HCT116 (cell line): ENCODE results near the gene FAM53A. TPM values are rescaled to one million over a fixed set of nuclear protein-coding genes. Genes with fewer than 3 reads are reported as not detected.

Experiments used
- ATAC-seq: fragments of 200-7000 bp; cut with Tn5 transposase; 2 replicates; pipeline ENCODE4 v1.9.1; 2020; ENCODE audit warnings: mild to moderate bottlenecking, moderate library complexity
- BruUV-seq: library from RNA; stranded (reverse); fragments of 400-500 nt; replicated peaks from 2 replicates; lab custom pipeline; 2021; lab: Mats Ljungman, UMichigan
- CTCF ChIA-PET: fragments of 300-600 bp; sonication (Branson Sonifier 250); formaldehyde crosslinking; loops from one replicate; lab custom pipeline; 2021; ENCODE audit warnings: antibody characterized with exemption; lab: Charles Lee
- POLR2A ChIA-PET: fragments of 300-600, 350-600 bp; sonication (Branson Sonifier 250); formaldehyde crosslinking; loops from one replicate; lab custom pipeline; 2021; ENCODE audit warnings: antibody characterized with exemption; lab: Charles Lee
- RAD21 ChIA-PET, 2 experiments: fragments of 300-600 bp; sonication (Branson Sonifier 250); formaldehyde crosslinking; loops; one replicate each; lab custom pipeline; 2023; ENCODE audit warnings: low total read pairs in 2 of 2; ENCODE audit not compliant: uncharacterized antibody in 2 of 2, unreplicated experiment in 2 of 2, low non-redundant PET in 1 of 2; lab: Charles Lee
- DNase-seq: peaks from one replicate; pipeline ENCODE4 v3.0.0-alpha.2; 2010; ENCODE audit warnings: low read depth, low spot score
- H2AFZ ChIP-seq: fragments of 200-600 bp; shearing (Covaris generic), sonication (generic); 2 replicates; pipeline ENCODE4 v1.6.1; 2017; ENCODE audit warnings: low read depth, mixed run types, mixed read lengths, antibody characterized with exemption, low read length; ENCODE audit not compliant: poor library complexity, severe bottlenecking
- H3K27ac ChIP-seq: 2 replicates; pipeline ENCODE4 v1.5.1; 2012; ENCODE audit warnings: low read depth, low read length
- H3K27me3 ChIP-seq: fragments of 200-600 bp; sonication (generic); 2 replicates; pipeline ENCODE4 v1.6.1; 2016; ENCODE audit warnings: mixed run types, low read length, mixed read lengths; ENCODE audit not compliant: insufficient read depth
- H3K36me3 ChIP-seq, 2 experiments: fragments of 200-500 bp in 1 of 2; fragments of 200-600 bp in 1 of 2; sonication (Bioruptor generic) in 1 of 2; sonication (generic) in 1 of 2; 2 replicates each; pipeline versions ENCODE4 v1.5.1 to v1.6.1; 2014 to 2016; ENCODE audit warnings: low read length in 2 of 2, inconsistent platforms in 1 of 2, mixed read lengths in 1 of 2, mixed run types in 1 of 2; ENCODE audit not compliant: insufficient read depth in 2 of 2, control insufficient read depth in 1 of 2
- H3K4me1 ChIP-seq, 2 experiments: fragments of 200-600 bp in 1 of 2; sonication (generic) in 1 of 2; 2 replicates each; pipeline versions ENCODE4 v1.5.1 to v1.6.1; 2012 to 2017; ENCODE audit warnings: low read length in 2 of 2, inconsistent platforms in 1 of 2, mild to moderate bottlenecking in 1 of 2, mixed read lengths in 1 of 2, mixed run types in 1 of 2, moderate library complexity in 1 of 2; ENCODE audit not compliant: insufficient read depth in 2 of 2, control insufficient read depth in 1 of 2
- H3K4me2 ChIP-seq: fragments of 200-600 bp; sonication (generic); 2 replicates; pipeline ENCODE4 v1.6.1; 2017; ENCODE audit warnings: mixed run types, low read length, mixed read lengths
- H3K4me3 ChIP-seq, 2 experiments: fragments of 200-600 bp in 1 of 2; sonication (generic) in 1 of 2; replicated peaks in 1 of 2; 2 replicates each; pipeline ENCODE4 v1.5.1; 2011 to 2016; ENCODE audit warnings: low read length in 2 of 2, control low read depth in 1 of 2, low read depth in 1 of 2, mild to moderate bottlenecking in 1 of 2, mixed read lengths in 1 of 2, mixed run types in 1 of 2
- H3K79me2 ChIP-seq: fragments of 200-600 bp; sonication (generic); 2 replicates; pipeline ENCODE4 v1.6.1; 2017; ENCODE audit warnings: mild to moderate bottlenecking, mixed run types, low read length, moderate library complexity, mixed read lengths; ENCODE audit not compliant: insufficient read depth
- H3K9ac ChIP-seq: fragments of 200-600 bp; sonication (generic); 2 replicates; pipeline ENCODE4 v1.6.1; 2016; ENCODE audit warnings: low read length, mixed read lengths
- H3K9me2 ChIP-seq: fragments of 200-600 bp; sonication (generic), shearing (Covaris generic); 2 replicates; pipeline ENCODE4 v1.6.1; 2017; ENCODE audit warnings: mixed run types, mild to moderate bottlenecking, moderate library complexity; ENCODE audit not compliant: insufficient read depth
- H3K9me3 ChIP-seq, 2 experiments: fragments of 200-500 bp in 1 of 2; fragments of 200-600 bp in 1 of 2; sonication (Bioruptor generic) in 1 of 2; sonication (generic) in 1 of 2; 2 replicates each; pipeline ENCODE4 v1.6.1; 2014 to 2017; ENCODE audit warnings: low read length in 2 of 2, mixed read lengths in 2 of 2, inconsistent platforms in 1 of 2, low read depth in 1 of 2, mild to moderate bottlenecking in 1 of 2, mixed run types in 1 of 2, moderate library complexity in 1 of 2; ENCODE audit not compliant: control insufficient read depth in 1 of 2, insufficient read depth in 1 of 2
- H4K20me1 ChIP-seq: fragments of 200-600 bp; sonication (generic), shearing (Covaris generic); 2 replicates; pipeline ENCODE4 v1.6.1; 2017; ENCODE audit warnings: mixed run types, mild to moderate bottlenecking, moderate library complexity; ENCODE audit not compliant: insufficient read depth
- EGR1 ChIP-seq: IDR thresholded peaks from 2 replicates; pipeline ENCODE4 v1.6.1; 2012; ENCODE audit warnings: low read depth
- FOSL1 ChIP-seq: IDR thresholded peaks from 2 replicates; pipeline ENCODE4 v1.6.1; 2012; ENCODE audit warnings: low read depth
- POLR2A ChIP-seq: IDR thresholded peaks from 2 replicates; pipeline ENCODE4 v1.7.0; 2011; ENCODE audit warnings: borderline replicate concordance; ENCODE audit not compliant: insufficient read depth, insufficient read length; ENCODE audit errors: extremely low read depth
- SIN3A ChIP-seq: IDR thresholded peaks from 2 replicates; pipeline ENCODE4 v1.6.1; 2012; ENCODE audit warnings: low read depth
- SRF ChIP-seq: IDR thresholded peaks from 2 replicates; pipeline ENCODE4 v1.6.1; 2012; ENCODE audit warnings: low read depth
- TCF7L2 ChIP-seq: IDR thresholded peaks from 2 replicates; pipeline ENCODE4 v1.7.0; 2011; ENCODE audit warnings: borderline replicate concordance, inconsistent platforms; ENCODE audit not compliant: insufficient read depth, insufficient read length; ENCODE audit errors: extremely low read depth
- ZFX ChIP-seq: fragments of 450-650 bp; IDR thresholded peaks from 2 replicates; pipeline ENCODE4 v1.6.1; 2017
- intact Hi-C: fragments of 100-400 bp; cut with micrococcal nuclease; formaldehyde crosslinking; loops from 2 replicates; pipeline ENCODE4 v1.10.0; 2022
- total RNA-seq: library from RNA; stranded (reverse); gene quantifications from one replicate; pipeline ENCODE4 v1.2.1, GENCODE V29; 2021; ENCODE audit not compliant: unreplicated experiment
- TF ChIP-seq, protein P1 (sequence below), 3 experiments: fragments of 200-600 bp in 1 of 3; sonication (generic) in 1 of 3; IDR thresholded peaks in 2 of 3; conservative IDR thresholded peaks in 1 of 3; 2 replicates each; pipeline ENCODE4 v1.5.1; 2012 to 2017; ENCODE audit warnings: low read depth in 2 of 3, low read length in 2 of 3, antibody characterized with exemption in 1 of 3, borderline replicate concordance in 1 of 3, control low read depth in 1 of 3, mild to moderate bottlenecking in 1 of 3, mixed read lengths in 1 of 3, mixed run types in 1 of 3, moderate library complexity in 1 of 3; ENCODE audit not compliant: insufficient read depth in 1 of 3
- TF ChIP-seq, protein P2 (sequence below): IDR thresholded peaks from 2 replicates; pipeline ENCODE4 v1.6.1; 2012
- TF ChIP-seq, protein P3 (sequence below): IDR thresholded peaks from 2 replicates; pipeline ENCODE4 v1.6.1; 2011; ENCODE audit warnings: mild to moderate bottlenecking, low read length, moderate library complexity; ENCODE audit not compliant: insufficient replicate concordance; ENCODE audit errors: extremely low read depth
- TF ChIP-seq, protein P4 (sequence below): IDR thresholded peaks from 2 replicates; pipeline ENCODE4 v1.6.1; 2012

Gene FAM53A
- total RNA-seq, 1 experiment from 2014 or later = 1.1 TPM

DNA sequence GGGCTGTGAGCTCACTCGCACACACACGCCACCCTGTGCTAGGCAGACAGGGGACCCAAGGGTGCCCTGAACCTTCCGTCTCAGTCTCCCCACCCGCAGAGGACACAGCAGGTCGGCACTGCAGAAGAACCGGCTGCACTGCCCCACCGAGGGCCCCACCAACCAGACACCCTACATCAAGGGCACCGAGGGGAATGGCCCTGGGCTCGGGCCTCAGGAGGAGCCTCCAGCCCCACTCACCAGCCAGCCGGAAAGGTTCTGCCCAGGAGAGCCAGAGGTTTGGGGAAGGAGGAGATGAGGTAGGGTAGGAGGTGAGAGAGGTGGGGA, 45.9 kb downstream of the FAM53A start:
- BruUV-seq = no TSS peak

More for the DNA sequence above, 45.9 kb downstream of the FAM53A start:
- ATAC-seq (no peak), DNase-seq (no peak)
- Histone ChIP-seq H3K27ac (no peak overlapping the region), H3K4me1 (no peaks in the 10 kb centered on the region), H3K79me2 (no peaks in the 10 kb centered on the region), H3K36me3 (no peaks in the 10 kb centered on the region)
- POLR2A ChIA-PET = no interaction called here
- no peak for TF ChIP-seq FOSL1
- no peak for TF ChIP-seq SRF
- TF ChIP-seq SIN3A = no peak
- no peak for TF ChIP-seq EGR1
- TF ChIP-seq, protein P1, sequence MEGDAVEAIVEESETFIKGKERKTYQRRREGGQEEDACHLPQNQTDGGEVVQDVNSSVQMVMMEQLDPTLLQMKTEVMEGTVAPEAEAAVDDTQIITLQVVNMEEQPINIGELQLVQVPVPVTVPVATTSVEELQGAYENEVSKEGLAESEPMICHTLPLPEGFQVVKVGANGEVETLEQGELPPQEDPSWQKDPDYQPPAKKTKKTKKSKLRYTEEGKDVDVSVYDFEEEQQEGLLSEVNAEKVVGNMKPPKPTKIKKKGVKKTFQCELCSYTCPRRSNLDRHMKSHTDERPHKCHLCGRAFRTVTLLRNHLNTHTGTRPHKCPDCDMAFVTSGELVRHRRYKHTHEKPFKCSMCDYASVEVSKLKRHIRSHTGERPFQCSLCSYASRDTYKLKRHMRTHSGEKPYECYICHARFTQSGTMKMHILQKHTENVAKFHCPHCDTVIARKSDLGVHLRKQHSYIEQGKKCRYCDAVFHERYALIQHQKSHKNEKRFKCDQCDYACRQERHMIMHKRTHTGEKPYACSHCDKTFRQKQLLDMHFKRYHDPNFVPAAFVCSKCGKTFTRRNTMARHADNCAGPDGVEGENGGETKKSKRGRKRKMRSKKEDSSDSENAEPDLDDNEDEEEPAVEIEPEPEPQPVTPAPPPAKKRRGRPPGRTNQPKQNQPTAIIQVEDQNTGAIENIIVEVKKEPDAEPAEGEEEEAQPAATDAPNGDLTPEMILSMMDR (IDR thresholded peaks at IDR 0.05 in 2 of 3, conservative IDR thresholded peaks at IDR 0.05 in 1 of 3; ENCODE audit: borderline replicate concordance in 1 of 3, insufficient read depth in 1 of 3, low read depth in 2 of 3, low read length in 2 of 3) = no peak
- TF ChIP-seq, protein P2, sequence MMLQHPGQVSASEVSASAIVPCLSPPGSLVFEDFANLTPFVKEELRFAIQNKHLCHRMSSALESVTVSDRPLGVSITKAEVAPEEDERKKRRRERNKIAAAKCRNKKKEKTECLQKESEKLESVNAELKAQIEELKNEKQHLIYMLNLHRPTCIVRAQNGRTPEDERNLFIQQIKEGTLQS = no peak
- no peak for TF ChIP-seq POLR2A
- no peak for TF ChIP-seq ZFX
- TF ChIP-seq TCF7L2 = no peak
- TF ChIP-seq, protein P3, sequence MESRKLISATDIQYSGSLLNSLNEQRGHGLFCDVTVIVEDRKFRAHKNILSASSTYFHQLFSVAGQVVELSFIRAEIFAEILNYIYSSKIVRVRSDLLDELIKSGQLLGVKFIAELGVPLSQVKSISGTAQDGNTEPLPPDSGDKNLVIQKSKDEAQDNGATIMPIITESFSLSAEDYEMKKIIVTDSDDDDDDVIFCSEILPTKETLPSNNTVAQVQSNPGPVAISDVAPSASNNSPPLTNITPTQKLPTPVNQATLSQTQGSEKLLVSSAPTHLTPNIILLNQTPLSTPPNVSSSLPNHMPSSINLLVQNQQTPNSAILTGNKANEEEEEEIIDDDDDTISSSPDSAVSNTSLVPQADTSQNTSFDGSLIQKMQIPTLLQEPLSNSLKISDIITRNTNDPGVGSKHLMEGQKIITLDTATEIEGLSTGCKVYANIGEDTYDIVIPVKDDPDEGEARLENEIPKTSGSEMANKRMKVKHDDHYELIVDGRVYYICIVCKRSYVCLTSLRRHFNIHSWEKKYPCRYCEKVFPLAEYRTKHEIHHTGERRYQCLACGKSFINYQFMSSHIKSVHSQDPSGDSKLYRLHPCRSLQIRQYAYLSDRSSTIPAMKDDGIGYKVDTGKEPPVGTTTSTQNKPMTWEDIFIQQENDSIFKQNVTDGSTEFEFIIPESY = no peak
- TF ChIP-seq, protein P4, sequence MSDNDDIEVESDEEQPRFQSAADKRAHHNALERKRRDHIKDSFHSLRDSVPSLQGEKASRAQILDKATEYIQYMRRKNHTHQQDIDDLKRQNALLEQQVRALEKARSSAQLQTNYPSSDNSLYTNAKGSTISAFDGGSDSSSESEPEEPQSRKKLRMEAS = no peak
- TF ChIP-seq, all 23 proteins: peak for 0
- no peak overlapping the region for H3K4me3 ChIP-seq
- no peaks in the 10 kb centered on the region for H3K27me3 ChIP-seq
- RAD21 ChIA-PET = no interaction called here
- intact Hi-C loops = no loop called here
- H3K9me3 ChIP-seq = no peaks in the 10 kb centered on the region
- no peak overlapping the region for H3K9ac ChIP-seq
- H3K9me2 ChIP-seq = no peaks in the 10 kb centered on the region
- CTCF ChIA-PET = no interaction called here
- no peaks in the 10 kb centered on the region for H4K20me1 ChIP-seq
- H3K4me2 ChIP-seq = no peak overlapping the region
- H2AFZ ChIP-seq = no peak overlapping the region
